IgD-negative memory B cell (primary cell): ENCODE measurements around the gene TTLL13. TPM values are rescaled to one million over a fixed set of nuclear protein-coding genes. Genes with fewer than 3 reads are reported as not detected.
A peak's percentile ranks its signal among the peaks of the same experiment; 100 is the strongest.

Source experiments
- H3K27ac Mint-ChIP-seq, 3 donors: one replicate each; pipeline ENCODE4 v1.8.0; 2020 to 2022; ENCODE audit warnings: mild to moderate bottlenecking in 3 of 3, mixed read lengths in 3 of 3, moderate library complexity in 1 of 3
- H3K27me3 Mint-ChIP-seq: one replicate; pipeline ENCODE4 v1.8.0; 2021; ENCODE audit warnings: mixed read lengths
- H3K36me3 Mint-ChIP-seq: one replicate; pipeline ENCODE4 v1.8.0; 2020; ENCODE audit warnings: mild to moderate bottlenecking, mixed read lengths
- H3K4me1 Mint-ChIP-seq, 3 donors: one replicate each; pipeline ENCODE4 v1.8.0; 2020 to 2022; ENCODE audit warnings: mixed read lengths in 3 of 3, mild to moderate bottlenecking in 1 of 3
- H3K4me3 Mint-ChIP-seq, 4 donors: one replicate each; pipeline ENCODE4 v1.8.0; 2020 to 2022; ENCODE audit warnings: mild to moderate bottlenecking in 4 of 4, mixed read lengths in 4 of 4, moderate library complexity in 3 of 4
- H3K9me3 Mint-ChIP-seq, 3 donors: one replicate each; pipeline ENCODE4 v1.8.0; 2020 to 2021; ENCODE audit warnings: mixed read lengths in 3 of 3, mild to moderate bottlenecking in 1 of 3
- polyA plus RNA-seq: library from polyadenylated mRNA; unstranded; fragments of 300-500 nt; fragmentation: Illumina TruSeq; gene quantifications from one replicate; pipeline ENCODE4 v1.2.3, GENCODE V29; 2021

Gene TTLL13
- polyA plus RNA-seq, 1 donor from 2014 or later, result 0.08 TPM

- peaks cover 4% of the 10 kb centered on the region for H3K36me3 Mint-ChIP-seq
- H3K4me3 Mint-ChIP-seq, result no peak overlapping the region
- H3K4me1 Mint-ChIP-seq, result peaks cover 13 to 22% (median 14%) of the 10 kb centered on the region in 3 donors
- no peaks in the 10 kb centered on the region for H3K9me3 Mint-ChIP-seq
- no peaks in the 10 kb centered on the region for H3K27me3 Mint-ChIP-seq
- H3K27ac Mint-ChIP-seq, result peak overlapping the region in 1 of 3 donors; percentile 60
Observed at GRCh38 chr15:90225504-90226234, 23.7 kb upstream of the TTLL13 start.

DNA sequence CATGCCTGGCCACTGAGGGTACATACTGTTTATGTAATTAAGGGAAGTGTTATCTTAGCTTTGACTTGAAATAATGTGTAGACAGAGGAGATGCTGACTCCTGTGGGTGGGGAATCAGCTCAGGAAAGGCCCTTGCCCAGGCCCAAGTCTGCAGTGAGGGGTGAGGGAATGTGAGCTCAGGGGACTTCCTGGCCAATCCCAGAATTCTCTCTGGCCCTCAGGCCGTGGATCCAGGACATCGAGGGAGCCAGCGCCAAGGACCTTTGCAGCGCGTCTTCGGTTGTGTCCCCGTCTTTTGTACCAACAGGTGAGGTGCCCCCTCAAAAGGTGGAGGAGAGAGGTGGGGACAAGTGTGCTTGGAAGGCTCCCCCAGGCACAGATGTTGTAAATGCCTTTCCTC lies 22.0 kb upstream of the TTLL13 start:
- Mint-ChIP-seq H3K9me3 (no peaks in the 10 kb centered on the region), H3K4me1 (peaks cover 25 to 32% (median 26%) of the 10 kb centered on the region in 3 donors), H3K27me3 (no peaks in the 10 kb centered on the region), H3K36me3 (peaks cover 5% of the 10 kb centered on the region), H3K4me3 (no peak overlapping the region), H3K27ac (peak overlapping the region in 1 of 3 donors; percentile 72)

GRCh38 chr15:90227816-90228772 lies 21.3 kb upstream of the TTLL13 start:
- Mint-ChIP-seq H3K4me1 (peaks cover 32 to 37% (median 32%) of the 10 kb centered on the region in 3 donors), H3K4me3 (peak overlapping the region in 1 of 4 donors; percentile 90), H3K27ac (peak overlapping the region; percentile 19 to 96 (median 73)), H3K27me3 (no peaks in the 10 kb centered on the region), H3K9me3 (no peaks in the 10 kb centered on the region), H3K36me3 (peaks cover 5% of the 10 kb centered on the region)

DNA sequence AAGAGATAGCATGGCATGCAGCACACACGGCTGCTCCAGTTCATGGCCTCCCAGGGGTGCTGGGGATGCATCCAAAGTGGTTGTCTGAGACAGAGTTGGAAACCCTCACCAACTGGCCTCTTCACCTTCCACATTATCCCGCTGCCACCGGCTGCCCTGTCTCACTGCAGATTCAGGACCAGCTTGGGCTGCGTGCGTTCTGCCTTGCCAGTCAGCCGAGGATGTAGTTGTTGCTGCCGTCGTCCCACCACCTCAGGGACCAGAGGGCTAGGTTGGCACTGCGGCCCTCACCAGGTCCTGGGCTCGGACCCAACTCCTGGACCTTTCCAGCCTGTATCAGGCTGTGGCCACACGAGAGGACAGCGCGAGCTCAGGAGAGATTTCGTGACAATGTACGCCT lies 20.4 kb upstream of the TTLL13 start:
- Mint-ChIP-seq H3K27ac (peak overlapping the region; percentile 73 to 96 (median 91)), H3K4me3 (peak overlapping the region in 1 of 4 donors; percentile 90), H3K27me3 (no peaks in the 10 kb centered on the region)

GRCh38 chr15:90230071-90230494 lies 19.3 kb upstream of the TTLL13 start:
- Mint-ChIP-seq H3K27ac (peak overlapping the region; percentile 9 to 98 (median 96)), H3K4me3 (peak overlapping the region in 3 of 4 donors; percentile 38 to 90 (median 63)), H3K27me3 (no peaks in the 10 kb centered on the region), H3K9me3 (no peaks in the 10 kb centered on the region), H3K36me3 (peaks cover 5% of the 10 kb centered on the region), H3K4me1 (peaks cover 38 to 45% (median 43%) of the 10 kb centered on the region in 3 donors)

More for the DNA sequence above, 20.4 kb upstream of the TTLL13 start:
- H3K36me3 Mint-ChIP-seq, result peaks cover 5% of the 10 kb centered on the region
- H3K4me1 Mint-ChIP-seq, result peaks cover 32 to 37% (median 33%) of the 10 kb centered on the region in 3 donors
- no peaks in the 10 kb centered on the region for H3K9me3 Mint-ChIP-seq

DNA sequence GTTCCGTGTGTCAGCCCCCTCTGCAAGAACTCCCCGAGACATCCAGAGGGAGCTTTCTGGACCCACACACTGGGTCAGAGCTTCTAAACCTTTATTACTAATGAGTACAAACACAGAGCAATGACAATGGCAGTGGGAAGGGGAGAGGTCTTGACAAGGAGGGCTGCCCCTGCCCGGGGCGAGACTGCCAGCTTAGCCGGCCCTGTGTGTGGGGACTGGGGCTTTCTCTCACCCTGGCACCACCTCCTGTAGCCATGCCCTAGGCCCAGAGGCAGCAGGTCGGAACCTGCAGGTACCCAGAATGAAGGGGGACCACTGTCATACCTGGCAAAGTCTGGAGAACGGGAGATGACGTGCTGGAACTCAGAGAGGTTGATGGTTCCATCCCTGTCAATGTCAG lies 18.7 kb upstream of the TTLL13 start:
- H3K4me1 Mint-ChIP-seq, result peaks cover 39 to 46% (median 43%) of the 10 kb centered on the region in 3 donors
- H3K36me3 Mint-ChIP-seq, result peaks cover 5% of the 10 kb centered on the region
- H3K9me3 Mint-ChIP-seq, result no peaks in the 10 kb centered on the region
- peak overlapping the region; percentile 87 to 99 (median 91) for H3K4me3 Mint-ChIP-seq
- no peaks in the 10 kb centered on the region for H3K27me3 Mint-ChIP-seq
- peak overlapping the region; percentile 96 to 98 (median 98) for H3K27ac Mint-ChIP-seq

- no peaks in the 10 kb centered on the region for H3K9me3 Mint-ChIP-seq
- peaks cover 5% of the 10 kb centered on the region for H3K36me3 Mint-ChIP-seq
- peak overlapping the region; percentile 96 to 98 (median 98) for H3K27ac Mint-ChIP-seq
- peaks cover 39 to 45% (median 43%) of the 10 kb centered on the region in 3 donors for H3K4me1 Mint-ChIP-seq
- H3K27me3 Mint-ChIP-seq, result no peaks in the 10 kb centered on the region
- peak overlapping the region; percentile 90 to 99 (median 92) for H3K4me3 Mint-ChIP-seq
Observed at GRCh38 chr15:90231028-90232017, 18.0 kb upstream of the TTLL13 start.

DNA sequence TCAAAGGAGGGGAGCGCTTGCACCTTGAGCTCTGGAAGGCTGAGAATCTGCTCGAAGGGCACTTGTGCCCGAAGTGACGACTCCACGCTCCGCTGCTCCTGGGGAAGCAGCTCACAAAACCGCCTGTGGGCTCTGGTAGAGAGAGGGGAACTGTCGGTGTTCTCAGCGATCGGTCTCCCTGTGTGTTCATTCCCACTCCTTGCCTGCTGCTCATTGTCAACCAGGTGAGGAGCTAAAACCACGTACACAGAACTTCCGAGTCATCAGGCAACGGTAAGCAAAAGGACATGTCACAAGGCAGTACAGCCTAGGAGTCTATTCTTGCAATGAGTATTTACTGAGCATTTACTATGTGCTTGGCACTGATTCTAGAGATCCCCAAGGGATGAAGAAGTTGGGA lies 17.2 kb upstream of the TTLL13 start:
- Mint-ChIP-seq H3K9me3 (no peaks in the 10 kb centered on the region), H3K4me3 (peak overlapping the region; percentile 90 to 99 (median 92)), H3K27me3 (no peaks in the 10 kb centered on the region), H3K27ac (peak overlapping the region; percentile 96 to 98 (median 98)), H3K4me1 (peaks cover 38 to 45% (median 43%) of the 10 kb centered on the region in 3 donors), H3K36me3 (peaks cover 5% of the 10 kb centered on the region)

DNA sequence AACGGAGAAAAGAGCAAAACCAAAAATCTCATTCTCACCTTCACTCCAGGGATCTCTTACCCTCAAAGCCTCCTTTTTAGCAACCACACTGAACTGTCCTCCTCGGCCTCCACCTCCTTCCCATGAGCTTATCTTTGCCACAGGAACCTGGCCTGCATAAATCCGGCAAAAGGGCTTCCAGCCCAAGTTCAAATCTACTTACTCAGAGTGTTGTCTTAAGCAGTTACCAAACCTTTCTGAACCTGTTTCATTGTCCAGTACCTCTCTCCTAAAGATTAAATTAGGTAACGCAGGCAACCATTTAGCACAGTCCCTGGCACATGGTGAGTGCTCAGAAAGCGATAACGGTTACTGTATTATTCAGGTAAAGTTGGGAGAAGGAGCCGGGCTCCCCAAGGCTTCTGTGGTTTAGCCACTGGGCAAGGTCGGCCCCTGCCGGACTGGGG lies 16.4 kb upstream of the TTLL13 start:
- Mint-ChIP-seq H3K36me3 (peaks cover 5% of the 10 kb centered on the region), H3K27ac (peak overlapping the region; percentile 96 to 98 (median 98)), H3K4me3 (peak overlapping the region; percentile 90 to 99 (median 92)), H3K27me3 (no peaks in the 10 kb centered on the region), H3K4me1 (peaks cover 37 to 45% (median 43%) of the 10 kb centered on the region in 3 donors), H3K9me3 (no peaks in the 10 kb centered on the region)

DNA sequence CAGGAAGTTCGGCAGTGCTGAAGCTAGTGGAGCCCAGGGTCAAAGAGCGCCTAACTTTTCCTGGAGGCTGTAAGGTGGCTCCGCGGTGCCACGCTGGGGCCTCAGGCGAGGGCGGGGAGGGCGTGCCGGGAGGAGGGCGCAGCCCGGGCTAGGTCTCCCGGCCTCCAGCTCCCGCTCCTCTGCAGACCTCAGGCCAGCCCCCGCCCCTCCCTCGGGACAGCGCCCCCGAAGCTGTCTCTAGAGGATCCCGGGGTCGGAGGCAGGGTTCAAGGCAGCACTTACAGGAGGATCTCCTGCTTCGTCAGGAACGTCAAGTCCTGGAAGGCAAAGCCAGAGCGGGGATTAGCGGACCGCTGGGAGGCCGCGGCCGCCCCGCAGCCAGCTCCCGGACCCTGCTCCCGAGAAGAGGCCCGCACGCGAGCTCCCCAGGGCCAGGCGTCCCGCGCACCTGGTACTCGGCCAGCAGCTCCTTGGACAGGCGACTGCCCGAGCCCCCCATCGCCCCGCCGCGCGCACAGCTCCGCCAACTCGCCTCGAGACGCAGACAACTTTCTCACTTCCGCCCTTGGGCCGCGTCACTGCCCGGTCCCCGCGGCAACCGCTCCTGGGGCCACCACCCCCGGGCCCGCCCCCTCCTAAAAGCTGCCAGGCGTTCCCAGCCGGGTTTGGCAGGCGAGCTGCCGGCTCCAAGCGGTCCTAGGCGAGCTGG lies 15.8 kb upstream of the TTLL13 start, which contains the start of gene CIB1:
CIB1 (minus strand) TSS at position 555 of the 709 bp plus-strand sequence; CDS start at position 499, 56 bp downstream.
- peak within 1 kb of the TSS; percentile 90 to 99 (median 93) for H3K4me3 Mint-ChIP-seq
- peaks cover 37 to 45% (median 43%) of the 10 kb centered on the region in 3 donors for H3K4me1 Mint-ChIP-seq
- no peaks in the 10 kb centered on the region for H3K9me3 Mint-ChIP-seq
- peaks cover 6% of the 10 kb centered on the region for H3K36me3 Mint-ChIP-seq
- peak within 1 kb of the TSS; percentile 96 to 98 (median 98) for H3K27ac Mint-ChIP-seq
- no peaks in the 10 kb centered on the region for H3K27me3 Mint-ChIP-seq

- H3K27ac Mint-ChIP-seq, result peak within 1 kb of the TSS; percentile 96 to 98 (median 98)
- H3K4me1 Mint-ChIP-seq, result peaks cover 37 to 40% (median 40%) of the 10 kb centered on the region in 3 donors
- H3K4me3 Mint-ChIP-seq, result peak within 1 kb of the TSS; percentile 90 to 99 (median 93)
- no peaks in the 10 kb centered on the region for H3K27me3 Mint-ChIP-seq
- peaks cover 6% of the 10 kb centered on the region for H3K36me3 Mint-ChIP-seq
- no peaks in the 10 kb centered on the region for H3K9me3 Mint-ChIP-seq
Observed at GRCh38 chr15:90234096-90234988, 15.0 kb upstream of the TTLL13 start, which contains the start of gene GDPGP1. GDPGP1 (plus strand) TSS chr15:90234209; CDS start chr15:90240909, 6,700 bp downstream.

- H3K27me3 Mint-ChIP-seq, result no peaks in the 10 kb centered on the region
- no peaks in the 10 kb centered on the region for H3K9me3 Mint-ChIP-seq
- peak overlapping the region in 2 of 3 donors; percentile 66 to 80 for H3K27ac Mint-ChIP-seq
- H3K4me1 Mint-ChIP-seq, result peaks cover 6 to 7% (median 7%) of the 10 kb centered on the region in 3 donors
- peaks cover 4% of the 10 kb centered on the region for H3K36me3 Mint-ChIP-seq
- H3K4me3 Mint-ChIP-seq, result peak overlapping the region in 1 of 4 donors; percentile 12
Observed at GRCh38 chr15:90239371-90239770, 10.0 kb upstream of the TTLL13 start.
